Activated T-helper 17 cell treated with anti-CD3 and anti-CD28 coated beads, Interleukin-2, amount 50 U/mL, for 72 hours (primary cell): ENCODE data around the gene PUSL1. TPM values are rescaled to one million over a fixed set of nuclear protein-coding genes. Genes with fewer than 3 reads are reported as not detected.

Experiments used
- ATAC-seq: fragments of 150-1000 bp; cut with Tn5 transposase; replicated peaks from 2 replicates; pipeline ENCODE4 v1.10.0; 2021; ENCODE audit warnings: mild to moderate bottlenecking, moderate library complexity
- H3K27ac Mint-ChIP-seq: one replicate; pipeline ENCODE4 v1.8.0; 2022; ENCODE audit warnings: mixed read lengths
- H3K27me3 Mint-ChIP-seq: one replicate; pipeline ENCODE4 v1.8.0; 2022; ENCODE audit warnings: mixed read lengths
- H3K36me3 Mint-ChIP-seq: one replicate; pipeline ENCODE4 v1.8.0; 2022; ENCODE audit warnings: low read depth, mild to moderate bottlenecking, mixed read lengths
- H3K4me1 Mint-ChIP-seq: one replicate; pipeline ENCODE4 v1.8.0; 2022; ENCODE audit warnings: mixed read lengths
- H3K4me3 Mint-ChIP-seq: one replicate; pipeline ENCODE4 v1.8.0; 2022; ENCODE audit warnings: mild to moderate bottlenecking, mixed read lengths
- H3K9me3 Mint-ChIP-seq: one replicate; pipeline ENCODE4 v1.8.0; 2022; ENCODE audit warnings: mixed read lengths
- total RNA-seq, 2 donors: library from RNA; stranded (reverse); gene quantifications; one replicate each; pipeline ENCODE4 v1.2.3, GENCODE V29; 2022

PUSL1 gene
- total RNA-seq, 2 donors from 2014 or later: 15.9 to 24.0 TPM

- Mint-ChIP-seq H3K27me3 (no peaks in the 10 kb centered on the region), H3K9me3 (no peaks in the 10 kb centered on the region), H3K36me3 (peaks cover 41% of the 10 kb centered on the region), H3K4me3 (peak overlapping the region; percentile 83), H3K27ac (peak overlapping the region; percentile 85), H3K4me1 (peaks cover 19% of the 10 kb centered on the region)
- peak; percentile 1 for ATAC-seq
Observed at GRCh38 chr1:1273209-1273511, 35.2 kb upstream of the PUSL1 start.

GRCh38 chr1:1273512-1274298, 34.7 kb upstream of the PUSL1 start, which contains the start of gene UBE2J2:
Gene UBE2J2, minus strand, starts transcription at chr1:1273854. Its CDS starts 5,862 bp downstream, at chr1:1267992.
- Mint-ChIP-seq H3K27ac (peak within 1 kb of the TSS; percentile 85), H3K27me3 (no peaks in the 10 kb centered on the region), H3K4me1 (peaks cover 19% of the 10 kb centered on the region), H3K4me3 (peak within 1 kb of the TSS; percentile 83), H3K36me3 (peaks cover 38% of the 10 kb centered on the region), H3K9me3 (no peaks in the 10 kb centered on the region)
- ATAC-seq: peak; percentile 98

- no peak overlapping the region for H3K27ac Mint-ChIP-seq
- no peaks in the 10 kb centered on the region for H3K9me3 Mint-ChIP-seq
- H3K36me3 Mint-ChIP-seq: peaks cover 38% of the 10 kb centered on the region
- H3K4me1 Mint-ChIP-seq: peaks cover 19% of the 10 kb centered on the region
- peak overlapping the region; percentile 74 for H3K4me3 Mint-ChIP-seq
- ATAC-seq: no peak
- no peaks in the 10 kb centered on the region for H3K27me3 Mint-ChIP-seq
Observed at GRCh38 chr1:1274299-1274930, 34.0 kb upstream of the PUSL1 start.

- H3K9me3 Mint-ChIP-seq: no peaks in the 10 kb centered on the region
- H3K4me3 Mint-ChIP-seq: peak overlapping the region; percentile 74
- H3K27me3 Mint-ChIP-seq: no peaks in the 10 kb centered on the region
- H3K36me3 Mint-ChIP-seq: peaks cover 33% of the 10 kb centered on the region
- H3K4me1 Mint-ChIP-seq: peaks cover 16% of the 10 kb centered on the region
- ATAC-seq: no peak
- H3K27ac Mint-ChIP-seq: no peak overlapping the region
Observed at GRCh38 chr1:1274931-1275431, 33.4 kb upstream of the PUSL1 start.

GRCh38 chr1:1275836-1276235, 32.6 kb upstream of the PUSL1 start:
- H3K27me3 Mint-ChIP-seq: no peaks in the 10 kb centered on the region
- H3K9me3 Mint-ChIP-seq: no peaks in the 10 kb centered on the region
- peak overlapping the region; percentile 4 for H3K4me3 Mint-ChIP-seq
- ATAC-seq: no peak
- H3K36me3 Mint-ChIP-seq: peaks cover 24% of the 10 kb centered on the region
- H3K27ac Mint-ChIP-seq: no peak overlapping the region
- peaks cover 8% of the 10 kb centered on the region for H3K4me1 Mint-ChIP-seq

- no peak overlapping the region for H3K27ac Mint-ChIP-seq
- no peaks in the 10 kb centered on the region for H3K9me3 Mint-ChIP-seq
- no peak for ATAC-seq
- H3K27me3 Mint-ChIP-seq: no peaks in the 10 kb centered on the region
- no peak overlapping the region for H3K4me3 Mint-ChIP-seq
- no peaks in the 10 kb centered on the region for H3K36me3 Mint-ChIP-seq
- H3K4me1 Mint-ChIP-seq: peaks cover 5% of the 10 kb centered on the region
Observed at GRCh38 chr1:1278620-1279019, 29.8 kb upstream of the PUSL1 start.

- Mint-ChIP-seq H3K9me3 (no peaks in the 10 kb centered on the region), H3K4me1 (peaks cover 5% of the 10 kb centered on the region), H3K36me3 (no peaks in the 10 kb centered on the region), H3K27me3 (no peaks in the 10 kb centered on the region), H3K4me3 (no peak overlapping the region), H3K27ac (no peak overlapping the region)
- ATAC-seq: no peak
Observed at GRCh38 chr1:1279028-1279427, 29.4 kb upstream of the PUSL1 start.

GRCh38 chr1:1280782-1281481, 27.5 kb upstream of the PUSL1 start:
- no peak for ATAC-seq

GRCh38 chr1:1281533-1282321, 26.7 kb upstream of the PUSL1 start:
- ATAC-seq: peak; percentile 89
- H3K27me3 Mint-ChIP-seq: no peaks in the 10 kb centered on the region
- H3K4me1 Mint-ChIP-seq: peaks cover 5% of the 10 kb centered on the region
- no peaks in the 10 kb centered on the region for H3K36me3 Mint-ChIP-seq
- no peak overlapping the region for H3K4me3 Mint-ChIP-seq
- no peak overlapping the region for H3K27ac Mint-ChIP-seq
- H3K9me3 Mint-ChIP-seq: no peaks in the 10 kb centered on the region

More at GRCh38 chr1:1280782-1281481, 27.5 kb upstream of the PUSL1 start:
- Mint-ChIP-seq H3K9me3 (no peaks in the 10 kb centered on the region), H3K27me3 (no peaks in the 10 kb centered on the region), H3K4me1 (peaks cover 5% of the 10 kb centered on the region), H3K36me3 (no peaks in the 10 kb centered on the region), H3K27ac (no peak overlapping the region), H3K4me3 (no peak overlapping the region)

GRCh38 chr1:1282998-1283397, 25.4 kb upstream of the PUSL1 start:
- H3K27ac Mint-ChIP-seq: peak overlapping the region; percentile 29
- H3K4me1 Mint-ChIP-seq: peaks cover 5% of the 10 kb centered on the region
- no peak overlapping the region for H3K4me3 Mint-ChIP-seq
- no peaks in the 10 kb centered on the region for H3K9me3 Mint-ChIP-seq
- ATAC-seq: peak; percentile 84
- H3K27me3 Mint-ChIP-seq: no peaks in the 10 kb centered on the region
- no peaks in the 10 kb centered on the region for H3K36me3 Mint-ChIP-seq

GRCh38 chr1:1283821-1284220, 24.6 kb upstream of the PUSL1 start:
- Mint-ChIP-seq H3K9me3 (no peaks in the 10 kb centered on the region), H3K36me3 (no peaks in the 10 kb centered on the region), H3K4me3 (no peak overlapping the region), H3K4me1 (peaks cover 5% of the 10 kb centered on the region), H3K27me3 (no peaks in the 10 kb centered on the region), H3K27ac (no peak overlapping the region)
- no peak for ATAC-seq

GRCh38 chr1:1284221-1285101, 23.9 kb upstream of the PUSL1 start:
- Mint-ChIP-seq H3K36me3 (no peaks in the 10 kb centered on the region), H3K4me1 (peaks cover 5% of the 10 kb centered on the region), H3K27me3 (no peaks in the 10 kb centered on the region), H3K4me3 (no peak overlapping the region), H3K9me3 (no peaks in the 10 kb centered on the region), H3K27ac (no peak overlapping the region)
- no peak for ATAC-seq

GRCh38 chr1:1285102-1285571, 23.3 kb upstream of the PUSL1 start:
- Mint-ChIP-seq H3K9me3 (no peaks in the 10 kb centered on the region), H3K4me3 (no peak overlapping the region), H3K4me1 (peaks cover 5% of the 10 kb centered on the region), H3K27ac (no peak overlapping the region), H3K36me3 (no peaks in the 10 kb centered on the region), H3K27me3 (no peaks in the 10 kb centered on the region)
- ATAC-seq: no peak
